LNCAP (cell line): ENCODE results near the gene SCN3A.

Experiments
- TF ChIP-seq, protein P1 (sequence below): fragments of 450-650 bp; IDR thresholded peaks from 2 replicates; pipeline ENCODE4 v1.5.1; 2017; ENCODE audit warnings: mild to moderate bottlenecking

The SCN3A gene

DNA sequence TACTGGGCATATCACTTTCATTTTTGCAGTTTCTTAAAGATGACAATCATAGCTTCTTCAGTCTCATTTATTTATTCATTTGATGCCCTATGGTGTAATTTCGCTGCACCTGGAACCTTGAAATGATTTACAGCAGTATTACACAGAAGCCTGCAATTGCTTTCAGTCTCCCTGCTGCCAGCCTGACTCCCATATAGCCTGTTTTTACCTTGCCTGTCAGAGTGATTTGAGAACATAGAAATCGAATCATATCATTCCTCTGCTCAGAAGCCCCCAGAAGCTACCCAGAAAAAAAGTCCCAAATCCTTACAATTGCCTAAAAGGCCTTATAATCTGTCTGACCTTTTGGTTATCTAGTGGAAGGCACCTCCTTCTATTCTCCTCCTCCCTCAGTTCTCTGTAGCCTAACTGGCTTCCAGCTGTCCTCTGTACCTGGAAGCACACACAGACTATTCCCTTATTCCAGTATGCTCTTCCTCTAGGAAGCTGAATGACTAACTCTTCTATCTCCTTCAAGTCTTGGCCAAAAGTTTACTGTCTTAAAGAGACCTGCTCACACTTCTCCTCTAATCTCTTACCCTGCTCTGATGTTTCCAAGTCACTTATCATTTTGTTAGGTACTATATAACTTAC lies 12.6 kb downstream of the SCN3A start:
- TF ChIP-seq, protein P1, sequence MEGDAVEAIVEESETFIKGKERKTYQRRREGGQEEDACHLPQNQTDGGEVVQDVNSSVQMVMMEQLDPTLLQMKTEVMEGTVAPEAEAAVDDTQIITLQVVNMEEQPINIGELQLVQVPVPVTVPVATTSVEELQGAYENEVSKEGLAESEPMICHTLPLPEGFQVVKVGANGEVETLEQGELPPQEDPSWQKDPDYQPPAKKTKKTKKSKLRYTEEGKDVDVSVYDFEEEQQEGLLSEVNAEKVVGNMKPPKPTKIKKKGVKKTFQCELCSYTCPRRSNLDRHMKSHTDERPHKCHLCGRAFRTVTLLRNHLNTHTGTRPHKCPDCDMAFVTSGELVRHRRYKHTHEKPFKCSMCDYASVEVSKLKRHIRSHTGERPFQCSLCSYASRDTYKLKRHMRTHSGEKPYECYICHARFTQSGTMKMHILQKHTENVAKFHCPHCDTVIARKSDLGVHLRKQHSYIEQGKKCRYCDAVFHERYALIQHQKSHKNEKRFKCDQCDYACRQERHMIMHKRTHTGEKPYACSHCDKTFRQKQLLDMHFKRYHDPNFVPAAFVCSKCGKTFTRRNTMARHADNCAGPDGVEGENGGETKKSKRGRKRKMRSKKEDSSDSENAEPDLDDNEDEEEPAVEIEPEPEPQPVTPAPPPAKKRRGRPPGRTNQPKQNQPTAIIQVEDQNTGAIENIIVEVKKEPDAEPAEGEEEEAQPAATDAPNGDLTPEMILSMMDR: no peak

DNA sequence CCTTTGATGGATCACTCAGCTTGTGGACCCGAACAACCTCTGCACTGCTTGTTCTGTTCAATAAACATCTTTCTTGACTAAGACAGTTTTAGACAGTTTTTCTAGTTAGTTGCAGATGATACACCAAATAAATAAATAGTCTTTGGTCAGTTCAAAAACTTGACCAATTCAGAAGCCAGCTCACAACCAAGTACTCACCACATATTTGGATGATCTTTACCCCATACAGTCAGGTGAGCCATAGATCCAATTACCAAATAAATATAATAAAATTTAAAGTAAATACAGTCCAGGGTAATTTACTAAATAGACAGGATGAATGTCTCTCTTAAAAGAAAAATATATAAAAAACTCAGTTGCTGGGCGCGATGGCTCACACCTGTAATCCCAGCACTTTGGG lies 18.2 kb downstream of the SCN3A start:
- TF ChIP-seq, protein P1: no peak

GRCh38 chr2:165182029-165182428 lies 21.8 kb downstream of the SCN3A start:
- TF ChIP-seq, protein P1: no peak

DNA sequence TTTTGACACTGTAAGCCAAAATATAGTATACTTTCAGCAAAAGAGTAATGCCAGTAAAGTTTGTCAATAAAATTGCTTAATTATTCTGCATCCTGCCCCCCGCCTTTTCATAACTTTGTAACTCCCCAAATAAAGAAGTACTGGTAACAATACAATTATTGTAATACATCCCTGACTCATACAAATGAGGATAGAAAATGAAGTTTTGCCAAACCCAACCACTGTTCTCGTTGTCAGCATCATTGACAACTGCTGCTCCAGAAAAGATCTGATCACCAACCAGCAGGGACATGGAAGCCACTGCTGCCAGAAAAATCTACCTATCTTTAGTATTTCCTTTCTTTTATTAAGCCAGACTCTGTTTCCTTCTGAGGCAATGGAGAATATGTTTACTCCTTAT lies 27.1 kb downstream of the SCN3A start:
- TF ChIP-seq, protein P1: no peak

DNA sequence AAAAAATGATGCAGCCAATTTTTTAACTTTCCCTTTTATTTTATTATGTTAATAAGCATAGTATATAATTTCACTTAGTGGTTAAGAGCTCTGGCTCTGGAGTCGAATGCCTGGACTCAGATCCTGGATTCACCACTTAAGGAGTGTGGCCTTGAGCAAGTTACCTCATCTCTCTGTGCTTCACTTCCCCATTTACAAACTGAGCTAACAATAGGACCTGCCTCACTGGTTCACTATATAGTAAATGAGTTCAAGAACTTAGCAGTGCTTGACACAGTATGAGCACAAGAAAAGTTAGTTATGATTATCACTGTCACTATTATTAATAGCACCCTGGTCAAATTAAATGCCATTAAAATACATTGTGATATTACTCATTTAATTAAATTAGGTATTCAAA lies 30.6 kb downstream of the SCN3A start:
- TF ChIP-seq, protein P1: no peak

DNA sequence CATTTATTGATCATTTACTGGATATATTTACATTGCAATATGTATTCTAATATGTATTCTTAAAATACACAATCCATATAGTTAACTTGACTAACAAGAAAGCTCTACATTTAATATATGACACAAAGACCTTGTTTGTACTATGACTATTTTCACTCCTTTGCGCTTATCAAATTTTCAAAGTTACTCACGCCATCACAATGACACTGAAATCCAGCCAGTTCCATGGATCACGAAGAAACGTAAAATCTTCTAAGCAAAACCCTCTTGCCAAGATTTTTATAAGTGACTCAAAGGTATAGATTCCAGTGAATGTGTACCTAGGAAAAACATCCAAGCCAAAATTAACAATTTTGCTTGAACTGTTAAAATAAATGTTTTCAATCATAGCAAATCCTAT lies 39.6 kb downstream of the SCN3A start:
- TF ChIP-seq, protein P1: no peak

DNA sequence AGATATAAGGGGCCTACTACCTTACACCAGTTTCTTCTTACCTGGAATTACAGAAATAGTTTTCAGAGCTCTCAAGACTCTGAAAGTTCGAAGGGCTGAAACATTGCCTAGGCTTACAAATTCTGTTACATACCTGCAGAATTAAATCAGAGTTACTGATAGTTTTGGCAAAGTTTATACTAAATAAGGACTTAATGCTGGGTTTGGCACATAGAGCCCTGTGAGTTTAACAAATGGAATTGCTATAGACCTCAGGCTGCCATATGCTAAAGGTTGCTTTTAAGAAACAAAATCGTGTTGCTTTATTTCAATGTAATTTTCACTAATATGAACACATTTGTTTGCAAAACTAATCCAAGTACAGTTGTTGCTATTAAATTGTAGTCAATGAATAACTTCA lies 40.1 kb downstream of the SCN3A start:
- TF ChIP-seq, protein P1: no peak

GRCh38 chr2:165162466-165162865 lies 41.4 kb downstream of the SCN3A start:
- TF ChIP-seq, protein P1: no peak
